ENCODE measurements around the gene PROX1.

DNA sequence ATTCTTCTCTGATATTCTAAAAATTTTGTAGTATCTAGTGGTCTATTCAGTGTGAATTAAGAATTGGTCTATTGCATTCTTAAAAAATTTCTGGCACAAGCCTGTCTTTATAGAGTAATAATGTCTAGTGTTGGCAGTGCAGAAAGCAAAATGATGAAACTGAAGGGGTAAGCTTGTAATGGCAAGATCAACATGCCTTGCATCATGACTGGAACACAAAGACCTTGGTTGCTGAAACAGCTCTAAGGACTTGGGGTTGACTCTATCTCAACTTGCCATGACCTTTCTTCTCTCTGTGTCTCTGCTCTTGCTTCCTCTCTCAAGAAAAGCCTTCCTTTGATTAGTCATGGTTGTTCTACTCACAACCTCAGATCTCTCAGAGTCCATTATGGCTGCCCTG, 46.8 kb upstream of the PROX1 start:
- TF ChIP-seq, protein P1, sequence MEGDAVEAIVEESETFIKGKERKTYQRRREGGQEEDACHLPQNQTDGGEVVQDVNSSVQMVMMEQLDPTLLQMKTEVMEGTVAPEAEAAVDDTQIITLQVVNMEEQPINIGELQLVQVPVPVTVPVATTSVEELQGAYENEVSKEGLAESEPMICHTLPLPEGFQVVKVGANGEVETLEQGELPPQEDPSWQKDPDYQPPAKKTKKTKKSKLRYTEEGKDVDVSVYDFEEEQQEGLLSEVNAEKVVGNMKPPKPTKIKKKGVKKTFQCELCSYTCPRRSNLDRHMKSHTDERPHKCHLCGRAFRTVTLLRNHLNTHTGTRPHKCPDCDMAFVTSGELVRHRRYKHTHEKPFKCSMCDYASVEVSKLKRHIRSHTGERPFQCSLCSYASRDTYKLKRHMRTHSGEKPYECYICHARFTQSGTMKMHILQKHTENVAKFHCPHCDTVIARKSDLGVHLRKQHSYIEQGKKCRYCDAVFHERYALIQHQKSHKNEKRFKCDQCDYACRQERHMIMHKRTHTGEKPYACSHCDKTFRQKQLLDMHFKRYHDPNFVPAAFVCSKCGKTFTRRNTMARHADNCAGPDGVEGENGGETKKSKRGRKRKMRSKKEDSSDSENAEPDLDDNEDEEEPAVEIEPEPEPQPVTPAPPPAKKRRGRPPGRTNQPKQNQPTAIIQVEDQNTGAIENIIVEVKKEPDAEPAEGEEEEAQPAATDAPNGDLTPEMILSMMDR (IDR thresholded peaks at IDR 0.05): no peak
- no peak for TF ChIP-seq POLR2A (IDR thresholded peaks at IDR 0.05)
